ENCODE data around the gene PCSK1N. TPM values are rescaled to one million over a fixed set of nuclear protein-coding genes. Genes with fewer than 3 reads are reported as not detected.

PCSK1N gene
- total RNA-seq, 4 donors from 2014 or later: 5.0 to 21.8 (median 7.3) TPM

DNA sequence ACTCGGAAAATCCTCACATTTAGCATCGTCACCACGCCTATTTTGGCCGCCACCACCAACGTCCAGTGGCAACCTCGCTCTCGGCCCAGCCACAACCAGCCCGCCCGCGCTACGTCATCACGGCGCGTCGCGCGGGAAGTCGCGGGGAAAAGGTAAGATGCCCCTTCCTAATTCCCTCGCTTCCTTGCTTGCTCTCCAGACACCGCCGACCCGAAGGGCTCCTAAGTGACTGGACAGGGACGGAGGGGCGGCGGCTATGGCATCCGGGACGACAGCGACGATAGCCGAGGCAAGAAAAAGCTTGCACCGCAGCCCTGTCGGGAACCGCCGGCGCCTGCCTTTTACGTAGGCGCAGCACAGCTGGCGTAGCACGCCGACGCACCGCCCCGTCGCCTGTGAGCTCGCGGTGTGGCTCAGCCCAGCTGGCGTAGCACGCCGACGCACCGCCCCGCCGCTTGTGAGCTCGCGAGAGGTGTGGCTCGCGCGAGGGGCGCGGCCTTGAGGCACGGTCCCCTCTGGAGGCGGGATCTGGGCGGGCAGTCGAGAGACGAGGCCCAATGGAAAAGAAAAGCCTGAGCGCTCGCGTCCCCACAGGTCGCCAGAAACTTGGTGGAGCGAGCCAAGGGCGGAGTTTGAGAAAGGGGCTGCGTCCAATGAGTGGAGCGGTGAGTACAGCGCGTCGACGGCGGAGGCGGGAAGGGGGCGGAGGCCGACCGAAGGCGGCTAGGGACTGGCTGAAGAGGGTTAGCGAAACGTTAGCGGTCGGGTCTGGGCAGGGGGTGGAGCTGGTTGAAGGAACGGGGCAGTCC lies 33.9 kb downstream of the PCSK1N start, which contains the start of gene HDAC6:
HDAC6 (plus strand) TSS at position 788 of the 809 bp plus-strand sequence. CDS start 626 bp downstream, outside the sequence.
- whole genome bisulfite sequencing, 2 donors: 1 to 53% methylated on average over 39 to 82 of the region's 89 CpGs
- peak in 2 of 5 experiments; percentile 4 to 20 for TF ChIP-seq CTCF (IDR thresholded peaks at IDR 0.05)
- TF ChIP-seq POLR2A (IDR thresholded peaks at IDR 0.05): peak in 1 of 2 donors; percentile 44
- TF ChIP-seq EP300 (IDR thresholded peaks at IDR 0.05): peak; percentile 80 to 87
- peak within 1 kb of the TSS; percentile 55 to 66 (median 62) for H3K4me3 ChIP-seq
- no peaks in the 10 kb centered on the region for H3K9me3 ChIP-seq
- H3K36me3 ChIP-seq: peaks cover 0 to 18% (median 0%) of the 10 kb centered on the region in 3 donors
- peaks cover 0 to 14% (median 3%) of the 10 kb centered on the region in 4 donors for H3K4me1 ChIP-seq
- H3K27ac ChIP-seq: peak within 1 kb of the TSS; percentile 91 to 97 (median 94)
- peak; percentile 85 to 90 for DNase-seq (ENCODE audit: low spot score in 2 of 2)
- H3K27me3 ChIP-seq: no peaks in the 10 kb centered on the region

GRCh38 chrX:48800574-48801279 lies 34.7 kb downstream of the PCSK1N start:
- Histone ChIP-seq H3K4me3 (peak overlapping the region; percentile 55 to 66 (median 62)), H3K27ac (peak overlapping the region; percentile 86 to 95 (median 92)), H3K4me1 (peaks cover 0 to 14% (median 3%) of the 10 kb centered on the region in 4 donors), H3K27me3 (no peaks in the 10 kb centered on the region), H3K36me3 (peaks cover 0 to 12% (median 0%) of the 10 kb centered on the region in 3 donors), H3K9me3 (no peaks in the 10 kb centered on the region)
- no peak for TF ChIP-seq EP300 (IDR thresholded peaks at IDR 0.05)
- TF ChIP-seq CTCF (IDR thresholded peaks at IDR 0.05): no peak
- TF ChIP-seq POLR2A (IDR thresholded peaks at IDR 0.05): no peak
- 18 to 49% methylated on average over 17 of the region's 17 CpGs for WGBS, 2 donors
- no peak for DNase-seq (ENCODE audit: low spot score in 2 of 2)

DNA sequence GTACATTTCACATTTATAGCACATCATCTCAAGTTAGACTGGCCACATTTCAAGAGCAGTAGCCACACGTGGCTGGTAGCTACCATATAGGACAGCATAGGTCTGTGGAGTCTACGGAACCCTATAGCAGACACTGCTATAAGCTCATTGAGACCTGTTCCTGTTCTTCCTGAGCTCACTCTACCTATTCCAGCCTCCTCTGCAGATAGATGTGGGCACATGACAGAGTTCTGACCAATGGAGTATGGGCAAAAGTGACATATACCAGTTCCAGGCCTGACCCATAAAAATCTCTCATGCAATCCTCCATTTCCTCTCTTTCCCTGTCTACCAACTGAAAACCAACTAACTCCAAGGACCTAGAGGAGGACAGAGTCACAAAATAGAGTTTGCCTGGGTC lies 37.1 kb downstream of the PCSK1N start:
- DNase-seq (ENCODE audit: low spot score in 2 of 2): no peak
- Histone ChIP-seq H3K9me3 (no peaks in the 10 kb centered on the region), H3K27ac (no peak overlapping the region), H3K27me3 (no peaks in the 10 kb centered on the region), H3K4me1 (peaks cover 0 to 14% (median 3%) of the 10 kb centered on the region in 4 donors), H3K36me3 (no peaks in the 10 kb centered on the region), H3K4me3 (no peak overlapping the region)
- WGBS, 2 donors: 80 to 85% methylated on average over 2 of the region's 2 CpGs
- no peak for TF ChIP-seq POLR2A (IDR thresholded peaks at IDR 0.05)

DNA sequence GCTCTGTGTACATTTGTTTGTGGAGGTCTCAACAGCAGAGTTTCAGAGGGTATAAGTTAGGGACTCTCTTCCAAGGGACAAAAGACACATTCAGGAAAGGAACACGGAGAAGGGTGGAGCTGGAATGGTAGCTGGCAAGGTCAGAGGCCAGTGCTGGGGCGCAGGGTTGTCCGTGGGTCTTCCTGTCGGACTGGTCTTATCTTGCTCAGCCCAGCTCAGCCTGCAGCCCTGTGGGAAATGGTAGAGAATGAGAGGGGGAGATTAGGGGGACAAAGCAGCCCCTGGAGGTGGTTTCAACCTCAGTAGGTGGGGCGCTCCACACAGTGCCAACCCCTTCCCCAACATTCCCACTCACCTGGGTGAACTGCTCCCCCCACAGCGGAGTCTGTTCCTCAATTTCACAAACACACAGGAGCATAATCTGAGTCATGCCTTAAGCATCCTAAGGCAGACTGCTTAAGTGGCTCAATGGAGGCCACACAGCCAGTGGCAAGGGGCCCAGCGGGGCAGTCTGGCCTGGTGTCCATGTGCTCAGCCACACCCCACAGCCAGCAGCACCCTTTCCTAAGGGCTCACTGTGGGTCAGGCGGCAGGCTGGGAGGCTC lies 40.4 kb downstream of the PCSK1N start:
- 28 to 65% methylated on average over 7 of the region's 8 CpGs for WGBS, 2 donors
- TF ChIP-seq POLR2A (IDR thresholded peaks at IDR 0.05) (no peak), CTCF (IDR thresholded peaks at IDR 0.05) (no peak), EP300 (IDR thresholded peaks at IDR 0.05) (no peak)
- no peaks in the 10 kb centered on the region for H3K36me3 ChIP-seq
- no peak for DNase-seq (ENCODE audit: low spot score in 2 of 2)
- no peaks in the 10 kb centered on the region for H3K4me1 ChIP-seq
- H3K4me3 ChIP-seq: no peak overlapping the region
- H3K9me3 ChIP-seq: no peaks in the 10 kb centered on the region
- no peaks in the 10 kb centered on the region for H3K27me3 ChIP-seq
- no peak overlapping the region for H3K27ac ChIP-seq

- no peaks in the 10 kb centered on the region for H3K9me3 ChIP-seq
- no peak for TF ChIP-seq POLR2A (IDR thresholded peaks at IDR 0.05)
- no peak for TF ChIP-seq CTCF (IDR thresholded peaks at IDR 0.05)
- TF ChIP-seq EP300 (IDR thresholded peaks at IDR 0.05): no peak
- H3K4me1 ChIP-seq: no peaks in the 10 kb centered on the region
- DNase-seq (ENCODE audit: low spot score in 2 of 2): no peak
- no peaks in the 10 kb centered on the region for H3K36me3 ChIP-seq
- H3K27me3 ChIP-seq: no peaks in the 10 kb centered on the region
- WGBS, 2 donors: 66 to 79% methylated on average over 12 of the region's 12 CpGs
- no peak overlapping the region for H3K27ac ChIP-seq
- no peak overlapping the region for H3K4me3 ChIP-seq
Measured at GRCh38 chrX:48794340-48794910, 41.0 kb downstream of the PCSK1N start.

Measured in tibial nerve (tissue), 4 donors.